Measurements from ENCODE around the gene RNF113A.
"Not testable (repeated sequence)": the region's sequence is repeated elsewhere in the genome, so short reads cannot be mapped to it uniquely, and the experiment has no call there.

RNF113A gene

DNA sequence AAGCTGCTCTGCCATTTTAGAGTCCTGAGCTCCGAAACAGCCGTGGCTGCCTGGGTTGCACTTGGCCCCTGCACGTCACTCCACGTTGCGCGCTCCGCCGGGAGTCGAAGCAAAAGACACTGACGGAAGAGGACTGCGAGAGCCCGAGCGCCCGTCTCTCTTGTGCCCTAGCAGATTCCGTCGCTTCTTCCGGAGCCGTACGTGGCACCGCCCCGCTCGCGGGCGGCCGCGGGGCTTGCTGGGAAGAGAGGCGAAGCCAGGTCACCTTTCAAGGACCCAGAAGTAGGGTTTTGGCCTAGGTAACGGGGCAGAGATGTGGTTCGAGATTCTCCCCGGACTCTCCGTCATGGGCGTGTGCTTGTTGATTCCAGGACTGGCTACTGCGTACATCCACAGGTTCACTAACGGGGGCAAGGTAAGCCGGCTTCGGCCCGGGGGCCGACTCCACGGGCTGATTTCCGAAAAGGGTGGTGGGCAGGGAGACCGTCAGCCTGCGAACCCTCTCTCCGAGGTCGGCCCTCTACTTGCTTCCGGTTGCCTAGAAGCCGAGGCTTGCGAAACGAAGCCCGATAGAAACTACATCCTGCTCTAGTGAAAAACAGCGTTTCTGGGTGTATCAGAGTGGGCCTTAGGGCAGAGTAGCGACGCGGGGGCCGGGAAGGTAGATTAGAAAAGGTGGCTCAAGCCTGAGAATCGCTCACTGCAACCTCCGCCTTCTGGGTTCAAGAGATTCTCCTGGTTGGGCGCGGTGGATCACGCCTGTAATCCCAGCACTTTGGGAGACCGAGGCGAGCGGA, at the start of gene RNF113A, which contains the start of gene NDUFA1:
Gene RNF113A, minus strand, starts transcription at position 135 of the 797 bp plus-strand sequence. Its CDS starts 120 bp downstream, at position 15.
Gene NDUFA1, plus strand, starts transcription at position 234 of the 797 bp plus-strand sequence. Its CDS starts 80 bp downstream, at position 314.
- DNase-seq = peak; percentile 76

GRCh38 chrX:119919835-119920585, 48.5 kb upstream of the RNF113A start:
- no peak for DNase-seq

DNA sequence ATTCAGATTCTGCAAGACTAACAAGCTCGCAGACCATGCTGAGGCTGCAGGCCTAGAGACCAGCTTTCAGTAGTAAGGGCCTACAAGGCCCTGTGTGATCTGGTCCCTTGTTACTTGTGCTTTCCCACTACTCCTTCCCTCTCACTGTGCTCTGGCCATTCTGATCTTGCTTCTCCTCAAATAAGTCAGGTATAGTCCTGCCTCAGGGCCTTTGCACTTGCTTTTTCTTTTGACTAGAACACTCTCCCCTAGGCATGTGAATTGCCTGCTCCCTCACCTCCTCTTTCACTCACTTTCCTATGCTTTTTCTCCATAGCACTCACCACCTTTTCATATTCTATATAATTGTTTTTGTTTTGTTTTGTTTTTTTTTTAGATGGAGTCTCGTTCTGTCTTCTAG, 46.3 kb upstream of the RNF113A start:
- DNase-seq = no peak

DNA sequence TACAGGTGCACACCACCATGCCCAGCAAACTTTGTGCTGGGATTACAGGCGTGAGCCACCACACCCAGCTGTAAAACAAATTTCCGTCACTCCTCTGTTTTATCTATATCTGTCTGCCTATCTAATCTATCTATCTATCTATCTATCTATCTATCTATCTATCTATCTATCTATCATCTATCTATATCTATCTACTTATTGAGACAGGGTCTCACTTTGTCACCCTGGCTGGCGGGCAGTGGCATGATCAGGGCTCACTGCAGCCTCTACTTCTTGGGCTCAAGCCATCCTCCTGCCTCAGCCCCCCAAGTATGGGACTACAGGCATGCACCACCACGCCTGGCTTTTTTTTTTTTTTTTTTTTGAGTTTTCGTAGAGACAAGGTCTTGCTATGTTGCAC, 44.8 kb upstream of the RNF113A start:
- no peak for DNase-seq

GRCh38 chrX:119900976-119901375, 29.4 kb upstream of the RNF113A start:
- DNase-seq = no peak

GRCh38 chrX:119899125-119899524, 27.6 kb upstream of the RNF113A start:
- no peak for DNase-seq

DNA sequence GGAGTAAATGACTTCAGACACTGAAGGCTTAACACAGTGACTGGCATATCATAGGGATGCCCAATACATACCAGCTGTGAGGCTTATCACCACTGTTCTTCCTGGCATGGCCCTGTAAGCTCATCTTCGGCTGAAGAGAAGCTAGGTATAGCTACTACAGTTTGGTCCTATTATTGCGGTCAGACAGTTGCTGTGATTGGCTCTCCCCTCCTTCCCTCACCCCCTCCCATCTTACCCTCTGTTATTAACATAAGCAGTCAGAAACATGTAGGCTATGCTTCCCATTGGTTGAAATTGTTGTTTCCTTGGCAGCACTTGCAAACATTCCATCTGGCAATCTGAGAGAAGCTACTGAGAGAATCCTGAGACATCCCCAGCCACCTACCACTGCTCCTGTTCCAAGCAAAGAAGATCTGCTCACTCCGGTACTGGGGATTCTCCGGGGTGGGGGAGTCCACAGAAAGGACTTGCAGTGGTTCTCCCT, 24.4 kb upstream of the RNF113A start, which contains the start of gene AKAP14:
Gene AKAP14, plus strand, starts transcription at position 51 of the 484 bp plus-strand sequence. CDS start 7,331 bp downstream, outside the sequence.
- no peak for DNase-seq

GRCh38 chrX:119891961-119892692, 20.6 kb upstream of the RNF113A start:
- not testable (repeated sequence) for DNase-seq

GRCh38 chrX:119890626-119891025, 19.1 kb upstream of the RNF113A start:
- not testable (repeated sequence) for DNase-seq

GRCh38 chrX:119887721-119888425, 16.3 kb upstream of the RNF113A start:
- DNase-seq = peak; percentile 46

GRCh38 chrX:119885554-119886428, 14.3 kb upstream of the RNF113A start:
- no peak for DNase-seq

DNA sequence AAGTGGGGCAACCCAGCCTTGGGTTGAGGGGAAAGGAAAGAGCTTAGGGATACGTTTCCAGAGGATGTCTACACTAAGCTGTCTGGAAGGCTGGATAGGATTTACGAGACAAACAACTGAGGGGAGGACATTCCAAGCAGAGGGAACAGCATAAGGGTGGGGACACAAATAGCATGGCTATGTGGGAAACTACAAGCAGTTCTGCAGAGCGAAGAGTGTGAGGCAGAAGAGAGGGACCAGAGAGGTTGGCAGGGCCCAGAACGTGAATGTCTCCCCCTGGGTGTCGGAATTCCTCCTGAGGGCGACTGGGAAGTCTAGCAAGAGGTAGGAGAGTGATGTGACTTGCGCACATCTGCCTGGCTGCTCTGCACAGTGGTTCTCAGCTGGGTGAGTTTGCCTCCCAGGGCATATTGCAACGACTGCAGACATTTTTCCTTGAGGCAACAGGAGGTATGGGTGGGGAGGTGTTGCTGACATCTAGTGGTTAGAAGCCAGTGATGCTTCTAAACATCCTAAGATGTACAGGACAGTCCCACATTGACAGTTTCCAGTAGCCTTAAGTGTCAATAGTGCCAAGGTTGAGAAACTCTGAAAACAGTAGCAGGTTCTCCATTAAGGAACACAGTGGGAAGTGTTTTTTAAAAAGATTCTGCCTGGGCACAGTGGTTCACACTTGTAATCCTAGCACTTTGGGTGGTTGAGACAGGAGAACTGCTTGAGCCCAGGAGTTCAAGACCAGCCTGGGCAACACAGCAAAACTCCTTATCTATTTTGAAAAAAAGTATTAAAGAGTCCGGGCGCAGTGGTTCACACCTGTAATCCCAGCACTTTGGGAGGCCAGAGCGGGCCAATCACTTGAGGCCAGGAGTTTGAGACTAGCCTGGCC, 9.3 kb upstream of the RNF113A start:
- peak; percentile 6 for DNase-seq

- no peak for DNase-seq
Measured at GRCh38 chrX:119880076-119880475, 8.5 kb upstream of the RNF113A start.

DNA sequence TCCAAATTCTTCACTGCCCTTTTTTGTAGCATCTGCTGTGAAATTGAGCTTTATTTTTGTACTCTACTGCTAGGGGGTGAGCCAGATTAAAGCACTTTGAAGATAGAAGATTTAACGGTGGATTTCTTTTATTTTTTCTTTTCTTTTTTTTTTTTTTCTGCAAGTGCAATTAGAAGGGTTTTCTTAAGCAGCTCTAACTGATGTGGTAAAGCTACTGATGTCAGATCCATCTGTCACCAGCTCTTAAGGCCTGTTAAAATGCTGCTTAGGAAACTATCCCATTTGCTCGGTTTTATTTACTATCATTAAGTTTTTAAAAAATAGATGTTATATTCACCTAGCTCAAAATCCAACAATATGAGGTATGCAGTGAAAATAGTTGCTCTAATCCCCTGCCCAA, 7.2 kb upstream of the RNF113A start:
- DNase-seq = no peak

DNA sequence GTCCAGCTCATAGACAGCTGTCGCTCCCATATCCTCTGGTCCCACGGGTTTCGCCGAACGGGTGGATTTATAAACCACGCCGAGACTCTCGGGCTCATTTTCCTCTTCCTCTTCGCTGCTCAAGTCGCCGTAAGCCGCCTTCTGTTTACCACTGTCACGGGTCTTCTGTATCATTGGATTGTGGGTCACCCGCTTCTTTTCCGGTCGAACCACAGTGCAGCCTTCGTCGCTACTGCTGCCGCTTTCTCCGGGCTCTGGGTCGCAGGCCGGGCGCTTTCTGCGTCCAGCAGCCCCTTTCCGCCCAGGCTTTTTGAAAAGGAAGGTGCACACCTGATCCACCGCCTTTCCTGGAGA, 311 bp downstream of the RNF113A start:
- no peak for DNase-seq

DNA sequence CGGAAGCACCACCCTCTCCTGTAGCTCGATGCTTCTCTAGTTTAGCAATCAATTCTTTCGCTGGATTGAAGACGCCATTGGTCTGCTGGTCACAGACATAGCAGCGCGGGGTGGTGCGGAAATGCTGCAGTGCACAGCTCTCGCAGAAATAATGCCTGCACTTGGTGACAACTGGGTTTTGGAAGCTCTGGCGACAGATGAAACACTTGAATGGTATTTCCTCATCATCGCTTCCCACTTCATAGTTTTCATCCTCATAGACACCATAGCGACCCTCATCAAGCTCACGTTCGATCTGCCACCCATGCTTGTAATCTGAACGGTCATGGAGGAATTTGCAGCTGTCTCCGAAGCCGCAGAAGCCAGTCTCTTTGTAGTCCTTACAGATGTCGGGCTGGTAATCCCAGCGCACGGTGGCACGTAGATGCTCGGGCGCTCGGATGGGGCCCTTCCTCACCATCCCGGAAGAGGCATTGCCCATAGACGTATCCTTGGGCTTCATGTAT, 854 bp downstream of the RNF113A start:
- DNase-seq = peak; percentile 17

- DNase-seq = peak; percentile 34
Measured at GRCh38 chrX:119853444-119853843, 18.1 kb downstream of the RNF113A start.

- peak; percentile 98 for DNase-seq
Measured at GRCh38 chrX:119852382-119853353, 18.9 kb downstream of the RNF113A start, which contains the start of gene UPF3B. UPF3B (minus strand) TSS chrX:119852963; CDS start chrX:119852928, 35 bp downstream.

GRCh38 chrX:119833905-119834304, 37.6 kb downstream of the RNF113A start:
- DNase-seq = no peak

Measured in NCI-H510A treated with DMSO at 0.1 percent for 48 hours (cell line).